LNCAP (cell line): ENCODE results near the gene LRRC19.

ENCODE experiments used
- TF ChIP-seq, protein P1 (sequence below): fragments of 450-650 bp; IDR thresholded peaks from 2 replicates; pipeline ENCODE4 v1.5.1; 2017; ENCODE audit warnings: mild to moderate bottlenecking

The LRRC19 gene

DNA sequence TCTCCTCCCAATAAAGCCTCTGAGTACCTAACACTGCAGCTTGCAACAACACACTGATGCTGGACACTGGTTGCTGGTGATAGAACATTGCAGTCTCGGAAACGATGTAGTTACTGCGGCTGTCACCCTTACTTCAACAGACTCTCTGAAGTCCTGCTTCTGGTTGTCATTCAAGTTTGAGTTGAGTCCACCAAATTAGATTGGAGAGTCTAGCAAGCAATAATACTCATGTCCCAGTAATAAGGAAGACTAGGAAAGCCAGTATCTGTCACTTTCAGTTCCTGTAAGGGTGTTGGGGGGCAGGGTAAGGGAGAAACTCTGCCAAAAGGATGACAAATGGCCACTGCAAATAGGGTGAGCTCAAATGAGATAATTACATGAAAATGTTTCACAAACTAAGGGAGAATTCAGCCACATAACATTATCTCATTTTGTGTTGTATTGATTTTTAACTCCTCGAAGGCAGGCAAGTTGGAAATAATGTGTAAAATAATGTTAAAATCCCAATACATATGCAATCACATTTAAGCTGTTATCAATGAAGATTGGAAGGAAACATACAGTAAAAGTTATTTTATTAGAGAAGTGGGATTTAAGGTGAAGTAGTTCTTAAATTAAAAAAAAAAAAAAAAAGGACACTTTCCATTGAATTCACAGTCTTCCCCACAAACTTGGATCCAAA lies 50.1 kb downstream of the LRRC19 start:
- TF ChIP-seq, protein P1, sequence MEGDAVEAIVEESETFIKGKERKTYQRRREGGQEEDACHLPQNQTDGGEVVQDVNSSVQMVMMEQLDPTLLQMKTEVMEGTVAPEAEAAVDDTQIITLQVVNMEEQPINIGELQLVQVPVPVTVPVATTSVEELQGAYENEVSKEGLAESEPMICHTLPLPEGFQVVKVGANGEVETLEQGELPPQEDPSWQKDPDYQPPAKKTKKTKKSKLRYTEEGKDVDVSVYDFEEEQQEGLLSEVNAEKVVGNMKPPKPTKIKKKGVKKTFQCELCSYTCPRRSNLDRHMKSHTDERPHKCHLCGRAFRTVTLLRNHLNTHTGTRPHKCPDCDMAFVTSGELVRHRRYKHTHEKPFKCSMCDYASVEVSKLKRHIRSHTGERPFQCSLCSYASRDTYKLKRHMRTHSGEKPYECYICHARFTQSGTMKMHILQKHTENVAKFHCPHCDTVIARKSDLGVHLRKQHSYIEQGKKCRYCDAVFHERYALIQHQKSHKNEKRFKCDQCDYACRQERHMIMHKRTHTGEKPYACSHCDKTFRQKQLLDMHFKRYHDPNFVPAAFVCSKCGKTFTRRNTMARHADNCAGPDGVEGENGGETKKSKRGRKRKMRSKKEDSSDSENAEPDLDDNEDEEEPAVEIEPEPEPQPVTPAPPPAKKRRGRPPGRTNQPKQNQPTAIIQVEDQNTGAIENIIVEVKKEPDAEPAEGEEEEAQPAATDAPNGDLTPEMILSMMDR = no peak

DNA sequence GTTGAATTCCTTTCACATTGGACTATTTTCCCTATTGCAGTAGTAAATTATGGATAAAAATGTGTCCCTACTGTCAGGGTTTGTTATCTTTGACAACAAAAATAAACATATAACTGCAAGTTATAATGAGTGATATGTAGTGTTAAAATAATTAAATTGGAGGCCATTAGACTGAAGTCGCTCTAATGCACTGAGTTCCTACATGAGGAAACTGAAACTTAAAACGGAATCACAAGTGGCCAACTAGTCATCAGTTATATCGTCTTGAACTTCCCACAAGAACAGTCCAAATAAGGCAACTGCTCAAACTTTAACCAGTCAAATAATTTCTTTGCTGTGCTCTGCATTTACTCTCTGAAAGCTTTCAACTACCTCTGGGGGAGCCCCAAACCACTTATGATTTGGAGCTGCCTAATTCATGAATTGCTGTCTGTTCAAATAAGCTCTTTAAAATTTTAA lies 51.4 kb downstream of the LRRC19 start:
- TF ChIP-seq, protein P1 = no peak

DNA sequence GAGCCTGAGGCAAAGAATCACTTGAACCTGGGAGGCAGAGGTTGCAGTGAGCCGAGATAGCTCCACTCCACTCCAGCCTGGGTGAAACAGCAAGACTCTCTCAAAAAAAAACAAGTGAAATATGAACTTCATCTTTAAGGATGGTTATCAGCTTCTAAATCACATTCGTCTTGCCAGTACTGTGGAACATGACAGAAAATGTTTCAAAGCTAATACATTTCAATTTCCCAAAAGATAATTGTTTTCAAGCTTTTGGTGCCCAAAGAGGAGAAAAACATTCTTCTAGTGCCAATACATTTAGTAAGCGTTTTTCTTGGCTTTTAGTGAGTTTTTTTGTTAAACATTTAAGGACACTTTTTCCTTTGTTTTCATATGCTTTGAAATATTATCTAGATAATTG lies 53.7 kb downstream of the LRRC19 start:
- TF ChIP-seq, protein P1 = no peak

DNA sequence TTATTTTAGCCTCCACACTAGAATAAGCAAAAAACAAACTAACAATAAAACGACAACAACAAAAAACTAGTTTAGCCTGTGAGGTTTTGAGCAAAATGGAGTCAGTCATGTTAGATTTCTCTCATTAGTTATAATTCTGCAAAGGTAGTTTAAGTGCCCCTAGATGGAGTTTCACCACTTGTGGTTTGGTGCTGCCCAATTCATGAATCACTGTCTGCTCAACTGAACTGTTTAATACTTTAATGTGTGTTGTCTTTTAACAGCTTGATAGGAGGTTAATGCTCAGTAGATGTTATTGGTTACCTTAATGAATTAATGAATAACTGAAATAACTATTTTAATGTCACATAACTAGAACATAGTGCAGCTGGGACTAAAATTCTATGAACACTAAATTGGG lies 55.0 kb downstream of the LRRC19 start:
- TF ChIP-seq, protein P1 = no peak

DNA sequence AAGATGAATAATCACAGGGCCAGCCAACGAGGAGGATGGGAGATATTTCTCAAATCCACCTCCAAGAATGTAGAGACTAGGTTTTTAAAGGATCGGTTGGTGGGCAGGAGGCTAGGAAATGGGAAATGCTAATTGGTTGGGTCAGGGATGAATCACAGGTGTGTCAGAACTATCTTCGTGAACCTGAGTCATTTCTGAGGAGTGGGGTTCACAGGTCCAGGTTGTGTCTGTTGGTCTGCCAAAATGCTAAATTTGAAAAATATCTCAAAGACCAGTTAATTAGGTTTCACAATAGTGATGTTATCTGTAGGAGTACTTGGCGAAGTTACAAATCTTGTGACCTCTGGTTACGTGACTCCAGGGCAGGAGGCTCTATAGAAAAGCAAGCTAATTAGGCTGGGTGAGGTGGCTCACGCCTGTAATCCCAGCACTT lies 55.8 kb downstream of the LRRC19 start:
- TF ChIP-seq, protein P1 = no peak

DNA sequence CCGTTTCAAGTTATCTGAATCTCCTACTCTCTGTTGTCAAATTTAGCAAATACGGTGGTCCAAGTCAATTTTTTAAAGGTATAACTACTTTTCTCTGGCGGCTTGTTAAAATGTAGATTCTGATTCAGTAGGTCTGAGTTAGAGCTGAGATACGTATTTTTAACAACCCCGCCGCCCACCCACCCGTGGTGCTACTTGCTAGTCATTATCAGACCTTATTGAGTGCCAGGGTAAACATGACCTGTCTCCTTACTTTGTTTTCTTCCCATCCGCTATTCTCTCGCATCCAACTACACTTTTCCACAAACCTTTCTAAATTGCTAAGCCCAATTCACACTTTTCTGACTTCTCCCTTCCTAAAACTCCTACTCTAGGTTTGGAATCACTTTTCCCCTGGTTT lies 57.7 kb downstream of the LRRC19 start:
- TF ChIP-seq, protein P1 = no peak

DNA sequence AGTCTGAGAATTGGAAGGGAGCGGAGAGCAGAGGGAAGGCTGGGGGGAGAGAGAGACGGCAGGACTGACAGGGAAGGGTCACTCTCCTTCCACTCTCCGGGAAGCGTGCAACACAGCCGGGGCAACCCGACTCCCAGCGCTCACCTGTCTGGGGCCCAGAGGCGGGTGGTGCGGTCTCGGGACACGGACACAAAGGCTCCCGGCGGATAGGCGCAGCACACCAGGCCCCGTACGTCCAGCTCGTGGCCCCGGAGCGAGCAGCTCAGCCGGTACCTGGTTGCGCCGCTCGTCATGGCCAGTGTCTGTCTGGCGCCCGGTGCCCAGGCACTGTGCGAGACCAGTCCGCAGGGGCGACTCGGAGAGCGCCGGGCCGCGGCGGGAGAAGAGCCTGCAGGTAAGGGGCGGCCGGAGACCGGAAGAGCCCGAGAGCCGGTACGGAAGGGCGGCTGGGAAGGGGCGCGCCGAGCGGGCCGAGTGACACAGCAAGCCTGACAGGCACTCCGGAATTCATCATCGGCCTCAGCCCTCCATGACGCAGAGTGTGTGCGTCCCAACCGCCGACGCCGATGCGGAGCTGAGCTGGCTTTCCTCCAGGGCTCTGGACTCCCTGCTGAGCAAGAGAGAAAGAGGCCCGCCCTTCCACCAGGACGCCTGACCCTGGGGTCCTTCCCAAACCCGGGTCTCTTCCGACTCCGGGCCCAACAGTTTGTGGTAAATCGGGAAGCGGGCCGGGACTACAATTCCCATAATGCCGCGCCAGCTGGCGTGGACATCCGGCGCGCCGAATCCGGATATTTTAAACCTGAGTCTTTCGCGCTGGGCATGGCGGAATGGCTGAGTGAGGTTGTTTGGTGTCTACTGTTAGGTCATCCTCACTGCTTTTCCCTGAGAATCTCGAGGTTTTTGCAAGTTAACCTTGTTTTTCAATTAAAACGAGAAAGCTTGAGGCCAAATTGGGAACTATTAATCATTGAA lies 58.4 kb downstream of the LRRC19 start, which contains the start of gene PLAA:
TSS of gene PLAA (minus strand) at position 490 of the 975 bp plus-strand sequence. CDS start at position 293, 197 bp downstream.
- TF ChIP-seq, protein P1 = no peak
